Measurements from ENCODE around the gene GLO1. TPM values are rescaled to one million over a fixed set of nuclear protein-coding genes. Genes with fewer than 3 reads are reported as not detected.
"Not testable (repeated sequence)": the region's sequence is repeated elsewhere in the genome, so short reads cannot be mapped to it uniquely, and the experiment has no call there.

GLO1 gene
- total RNA-seq, 1 experiment from 2014 or later: 230 TPM

- DNase-seq (ENCODE audit: low read depth): no peak
Observed at GRCh38 chr6:38705924-38706323, 3.0 kb upstream of the GLO1 start.

GRCh38 chr6:38703949-38704590 is 1.1 kb upstream of the GLO1 start:
- no peak for DNase-seq (ENCODE audit: low read depth)

- DNase-seq (ENCODE audit: low read depth): no peak
Observed at GRCh38 chr6:38701551-38701950, 1.4 kb downstream of the GLO1 start.

- not testable (repeated sequence) for DNase-seq (ENCODE audit: low read depth)
Observed at GRCh38 chr6:38699702-38700101, 3.2 kb downstream of the GLO1 start.

- no peak for DNase-seq (ENCODE audit: low read depth)
Observed at GRCh38 chr6:38697846-38698245, 5.1 kb downstream of the GLO1 start.

GRCh38 chr6:38696345-38696744 is 6.6 kb downstream of the GLO1 start:
- DNase-seq (ENCODE audit: low read depth): no peak

GRCh38 chr6:38695933-38696332 is 7.0 kb downstream of the GLO1 start:
- DNase-seq (ENCODE audit: low read depth): no peak

GRCh38 chr6:38695227-38695900 is 7.6 kb downstream of the GLO1 start:
- no peak for DNase-seq (ENCODE audit: low read depth)

- DNase-seq (ENCODE audit: low read depth): no peak
Observed at GRCh38 chr6:38688579-38689087, 14.3 kb downstream of the GLO1 start.

- DNase-seq (ENCODE audit: low read depth): no peak
Observed at GRCh38 chr6:38687549-38687948, 15.4 kb downstream of the GLO1 start.

- DNase-seq (ENCODE audit: low read depth): no peak
Observed at GRCh38 chr6:38687043-38687353, 15.9 kb downstream of the GLO1 start.

- DNase-seq (ENCODE audit: low read depth): no peak
Observed at GRCh38 chr6:38686270-38687042, 16.5 kb downstream of the GLO1 start.

GRCh38 chr6:38684904-38685303 is 18.0 kb downstream of the GLO1 start:
- no peak for DNase-seq (ENCODE audit: low read depth)

- no peak for DNase-seq (ENCODE audit: low read depth)
Observed at GRCh38 chr6:38684237-38684636, 18.7 kb downstream of the GLO1 start.

GRCh38 chr6:38681850-38682249 is 21.1 kb downstream of the GLO1 start:
- DNase-seq (ENCODE audit: low read depth): no peak

GRCh38 chr6:38679668-38680067 is 23.3 kb downstream of the GLO1 start:
- DNase-seq (ENCODE audit: low read depth): no peak

GRCh38 chr6:38678178-38678760 is 24.7 kb downstream of the GLO1 start:
- no peak for DNase-seq (ENCODE audit: low read depth)

GRCh38 chr6:38676974-38677544 is 25.9 kb downstream of the GLO1 start:
- no peak for DNase-seq (ENCODE audit: low read depth)

- no peak for DNase-seq (ENCODE audit: low read depth)
Observed at GRCh38 chr6:38676236-38676973, 26.5 kb downstream of the GLO1 start.

- no peak for DNase-seq (ENCODE audit: low read depth)
Observed at GRCh38 chr6:38673397-38674165, 29.4 kb downstream of the GLO1 start.

Data from LHCN-M2 (cell line).